ENCODE results near the gene RGS6. TPM values are rescaled to one million over a fixed set of nuclear protein-coding genes. Genes with fewer than 3 reads are reported as not detected.

Gene RGS6
- total RNA-seq, 1 donor from 2014 or later: 2.8 TPM

- Mint-ChIP-seq H3K4me3 (no peak overlapping the region), H3K4me1 (peaks cover 15% of the 10 kb centered on the region), H3K36me3 (ENCODE audit: low read depth) (no peaks in the 10 kb centered on the region), H3K9me3 (no peaks in the 10 kb centered on the region), H3K27me3 (ENCODE audit: low read depth) (no peaks in the 10 kb centered on the region), H3K27ac (ENCODE audit: unreplicated experiment) (peak overlapping the region; percentile 92)
- no peak for DNase-seq (ENCODE audit: low read depth, low spot score)
- no peak for TF ChIP-seq CTCF (conservative IDR thresholded peaks at IDR 0.05)
These were observed 166.0 kb downstream of the RGS6 start for GRCh38 chr14:72098210-72098609.

GRCh38 chr14:72099566-72099965, 167.3 kb downstream of the RGS6 start:
- no peaks in the 10 kb centered on the region for H3K9me3 Mint-ChIP-seq
- peaks cover 15% of the 10 kb centered on the region for H3K4me1 Mint-ChIP-seq
- no peak for DNase-seq (ENCODE audit: low read depth, low spot score)
- H3K4me3 Mint-ChIP-seq: no peak overlapping the region
- H3K27ac Mint-ChIP-seq (ENCODE audit: unreplicated experiment): no peak overlapping the region
- H3K36me3 Mint-ChIP-seq (ENCODE audit: low read depth): no peaks in the 10 kb centered on the region
- no peak for TF ChIP-seq CTCF (conservative IDR thresholded peaks at IDR 0.05)
- no peaks in the 10 kb centered on the region for H3K27me3 Mint-ChIP-seq (ENCODE audit: low read depth)

GRCh38 chr14:72104011-72104613, 171.9 kb downstream of the RGS6 start:
- H3K36me3 Mint-ChIP-seq (ENCODE audit: low read depth): peaks cover 2% of the 10 kb centered on the region
- peak; percentile 65 for TF ChIP-seq CTCF (conservative IDR thresholded peaks at IDR 0.05)
- H3K4me3 Mint-ChIP-seq: no peak overlapping the region
- peaks cover 3% of the 10 kb centered on the region for H3K9me3 Mint-ChIP-seq
- DNase-seq (ENCODE audit: low read depth, low spot score): peak; percentile 43
- no peaks in the 10 kb centered on the region for H3K4me1 Mint-ChIP-seq
- H3K27ac Mint-ChIP-seq (ENCODE audit: unreplicated experiment): no peak overlapping the region
- peaks cover 3% of the 10 kb centered on the region for H3K27me3 Mint-ChIP-seq (ENCODE audit: low read depth)

DNA sequence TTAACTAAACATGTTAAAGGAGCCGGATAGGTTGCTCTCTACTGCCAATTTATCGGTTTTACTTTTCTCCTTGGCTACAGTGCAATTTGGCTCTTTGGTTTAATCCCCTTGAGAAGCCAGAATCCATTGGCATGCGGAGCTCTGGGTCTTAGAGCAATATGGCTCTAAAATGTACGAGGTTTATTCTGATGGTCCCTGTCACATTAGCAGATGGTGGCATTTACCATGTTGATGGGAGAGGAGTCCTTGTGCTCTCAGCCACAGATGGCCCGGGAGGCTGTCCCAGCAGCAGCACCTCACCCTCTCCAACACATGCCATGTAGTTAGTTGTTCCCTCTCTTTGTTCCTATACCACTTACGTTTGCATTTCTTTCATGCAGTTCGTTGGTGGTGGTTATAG, 179.7 kb downstream of the RGS6 start:
- peaks cover 2% of the 10 kb centered on the region for H3K36me3 Mint-ChIP-seq (ENCODE audit: low read depth)
- H3K4me3 Mint-ChIP-seq: no peak overlapping the region
- no peak overlapping the region for H3K27ac Mint-ChIP-seq (ENCODE audit: unreplicated experiment)
- no peaks in the 10 kb centered on the region for H3K27me3 Mint-ChIP-seq (ENCODE audit: low read depth)
- H3K9me3 Mint-ChIP-seq: peaks cover 3% of the 10 kb centered on the region
- no peak for TF ChIP-seq CTCF (conservative IDR thresholded peaks at IDR 0.05)
- no peak for DNase-seq (ENCODE audit: low read depth, low spot score)
- H3K4me1 Mint-ChIP-seq: no peaks in the 10 kb centered on the region

DNA sequence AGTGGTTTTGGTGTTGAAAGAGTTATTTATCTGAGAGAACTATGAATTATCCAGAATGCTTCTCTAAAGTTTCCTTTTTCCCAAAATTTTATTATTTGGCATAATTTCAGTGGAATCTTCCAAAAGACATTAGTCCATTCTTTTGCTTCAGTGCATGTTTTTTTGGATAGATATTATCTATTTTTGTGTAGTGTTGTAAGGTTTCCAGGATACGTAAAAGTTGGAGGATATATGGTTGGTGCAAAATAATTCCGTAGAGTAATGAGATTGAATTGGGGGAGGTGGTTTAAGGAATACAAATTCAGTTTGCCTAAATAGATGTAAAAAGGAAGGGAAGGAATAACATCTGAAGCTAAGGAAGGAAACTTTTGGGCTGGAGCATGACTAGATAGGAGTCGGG, 186.6 kb downstream of the RGS6 start:
- DNase-seq (ENCODE audit: low read depth, low spot score): no peak
- no peaks in the 10 kb centered on the region for H3K27me3 Mint-ChIP-seq (ENCODE audit: low read depth)
- H3K4me1 Mint-ChIP-seq: no peaks in the 10 kb centered on the region
- no peaks in the 10 kb centered on the region for H3K9me3 Mint-ChIP-seq
- H3K27ac Mint-ChIP-seq (ENCODE audit: unreplicated experiment): no peak overlapping the region
- no peak overlapping the region for H3K4me3 Mint-ChIP-seq
- TF ChIP-seq CTCF (conservative IDR thresholded peaks at IDR 0.05): no peak
- H3K36me3 Mint-ChIP-seq (ENCODE audit: low read depth): no peaks in the 10 kb centered on the region

Data from neural crest cell (in vitro differentiated cells).